GM18909 (cell line): Measurements from ENCODE around the gene NEXMIF.
"Not testable (repeated sequence)": the region's sequence is repeated elsewhere in the genome, so short reads cannot be mapped to it uniquely, and the experiment has no call there.

ENCODE experiments used
- ATAC-seq: cut with Tn5 transposase; IDR thresholded peaks from one replicate; pipeline ENCODE4 v1.9.1; 2021; ENCODE audit warnings: mild to moderate bottlenecking; ENCODE audit not compliant: unreplicated experiment, poor library complexity

NEXMIF gene

GRCh38 chrX:74925225-74926088, at the start of gene NEXMIF:
NEXMIF (minus strand) TSS chrX:74925452.
- ATAC-seq = peak; percentile 68

DNA sequence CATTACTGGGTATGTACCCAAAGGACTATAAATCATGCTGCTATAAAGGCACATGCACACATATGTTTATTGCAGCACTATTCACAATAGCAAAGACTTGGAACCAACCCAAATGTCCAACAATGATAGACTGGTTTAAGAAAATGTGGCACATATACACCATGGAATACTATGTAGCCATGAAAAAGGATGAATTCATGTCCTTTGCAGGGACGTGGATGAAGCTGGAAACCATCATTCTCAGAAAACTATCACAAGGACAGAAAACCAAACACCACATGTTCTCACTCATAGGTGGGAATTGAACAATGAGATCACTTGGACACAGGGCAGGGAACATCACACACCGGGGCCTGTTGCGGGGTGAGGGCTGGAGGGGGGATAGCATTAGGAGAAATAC, 36.7 kb upstream of the NEXMIF start:
- ATAC-seq = not testable (repeated sequence)

DNA sequence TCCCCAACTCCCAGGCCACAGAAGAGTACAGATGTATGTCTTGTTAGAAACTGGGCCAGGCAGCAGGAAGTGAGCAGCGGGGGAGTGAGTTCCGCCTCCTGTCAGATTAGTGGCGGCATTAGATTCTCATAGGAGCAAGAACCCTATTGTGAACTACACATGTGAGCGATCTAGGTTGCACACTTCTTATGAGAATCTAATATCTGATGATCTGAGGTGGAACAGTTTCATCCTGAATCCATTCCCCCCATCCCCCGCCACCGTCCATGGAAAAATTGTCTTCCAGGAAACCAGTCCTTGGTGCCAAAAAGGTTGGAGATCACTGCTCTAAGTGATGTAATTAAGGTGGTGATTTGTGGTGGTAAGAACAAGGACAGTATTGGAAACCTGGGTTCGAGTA, 24.5 kb upstream of the NEXMIF start:
- ATAC-seq = no peak

- no peak for ATAC-seq
Measured at GRCh38 chrX:74940414-74940813, 15.2 kb upstream of the NEXMIF start.

GRCh38 chrX:74931214-74931613, 6.0 kb upstream of the NEXMIF start:
- ATAC-seq = no peak

DNA sequence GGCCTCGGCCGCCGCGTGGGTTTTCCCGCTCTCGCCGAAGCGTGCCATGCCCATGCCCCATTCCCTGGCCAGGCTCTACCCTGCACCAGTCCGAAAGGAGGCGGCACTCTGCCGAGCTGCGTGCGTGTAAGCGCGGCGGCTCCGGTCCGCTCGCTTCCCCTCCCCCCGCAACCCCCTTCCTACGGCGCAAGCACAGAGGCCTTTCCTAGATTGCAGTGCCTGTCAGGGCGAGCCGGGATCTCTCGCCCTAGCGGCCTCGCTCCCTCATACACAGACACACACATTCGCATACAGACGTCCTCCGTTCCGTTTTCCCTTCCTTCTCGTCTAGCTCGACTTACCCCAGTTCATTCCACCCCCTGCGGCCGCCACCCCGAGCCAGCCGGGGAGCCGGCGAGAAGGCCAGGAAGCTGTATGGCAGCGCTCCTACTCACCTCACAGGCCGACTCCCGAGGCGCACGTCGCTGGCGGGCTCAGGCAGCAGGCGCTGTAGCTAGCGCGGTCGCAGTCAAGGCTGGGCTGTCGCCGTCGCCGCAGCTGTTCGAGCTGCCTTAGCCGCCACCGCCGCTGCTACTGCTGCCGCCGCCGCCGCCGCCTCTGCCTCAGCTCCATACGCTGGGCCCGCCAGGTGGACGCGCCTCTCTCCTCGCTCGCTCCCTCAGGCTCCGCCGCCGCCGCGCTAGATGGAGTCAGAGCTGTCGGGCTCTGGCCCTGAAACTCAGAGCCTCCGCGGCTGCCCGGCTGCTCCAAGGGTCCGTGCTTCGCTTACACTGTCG, 615 bp downstream of the NEXMIF start:
- ATAC-seq = peak; percentile 53

GRCh38 chrX:74923942-74924448, 1.3 kb downstream of the NEXMIF start:
- peak; percentile 2 for ATAC-seq

- ATAC-seq = peak; percentile 78
Measured at GRCh38 chrX:74922922-74923543, 2.2 kb downstream of the NEXMIF start.

GRCh38 chrX:74911494-74911893, 13.8 kb downstream of the NEXMIF start:
- ATAC-seq = peak; percentile 61

GRCh38 chrX:74906417-74906816, 18.8 kb downstream of the NEXMIF start:
- ATAC-seq = no peak

- no peak for ATAC-seq
Measured at GRCh38 chrX:74902806-74903205, 22.4 kb downstream of the NEXMIF start.

GRCh38 chrX:74892561-74892960, 32.7 kb downstream of the NEXMIF start:
- no peak for ATAC-seq

DNA sequence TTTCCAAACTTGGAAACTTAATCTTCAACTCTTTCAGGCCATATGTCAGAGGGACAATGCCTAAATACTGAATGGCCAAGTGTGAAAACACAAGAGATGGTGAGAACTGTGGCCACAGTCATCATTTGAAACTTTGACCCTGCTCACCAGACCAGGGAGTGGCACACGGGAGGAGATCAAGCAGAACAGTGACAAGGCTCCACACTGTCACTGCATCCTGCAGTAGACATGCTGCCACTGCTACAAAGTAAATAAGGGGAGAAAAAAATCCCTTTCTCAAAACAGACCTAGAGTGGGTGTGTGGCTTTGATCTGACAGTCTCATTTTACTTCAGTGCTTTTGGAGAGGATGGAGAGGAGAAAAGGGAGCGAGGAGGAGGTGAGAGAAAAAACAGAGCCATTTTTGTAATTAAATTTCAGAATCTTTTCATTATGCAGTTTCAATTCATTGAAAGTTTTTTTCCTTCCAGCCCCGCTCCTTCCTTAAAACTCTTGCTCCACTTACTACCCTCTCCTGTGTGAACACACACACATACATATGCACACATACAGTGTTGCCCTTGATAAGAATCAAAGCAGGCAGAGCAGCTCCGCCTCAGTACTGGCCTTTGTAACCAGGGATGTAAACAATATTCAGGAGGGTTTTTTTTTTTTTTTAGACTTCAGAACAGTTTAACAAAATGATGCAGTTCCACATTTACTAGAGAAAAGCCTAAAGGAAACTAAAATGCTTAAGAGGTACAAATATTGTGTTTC, 34.4 kb downstream of the NEXMIF start:
- ATAC-seq = peak; percentile 98

- not testable (repeated sequence) for ATAC-seq
Measured at GRCh38 chrX:74882383-74882782, 42.9 kb downstream of the NEXMIF start.

DNA sequence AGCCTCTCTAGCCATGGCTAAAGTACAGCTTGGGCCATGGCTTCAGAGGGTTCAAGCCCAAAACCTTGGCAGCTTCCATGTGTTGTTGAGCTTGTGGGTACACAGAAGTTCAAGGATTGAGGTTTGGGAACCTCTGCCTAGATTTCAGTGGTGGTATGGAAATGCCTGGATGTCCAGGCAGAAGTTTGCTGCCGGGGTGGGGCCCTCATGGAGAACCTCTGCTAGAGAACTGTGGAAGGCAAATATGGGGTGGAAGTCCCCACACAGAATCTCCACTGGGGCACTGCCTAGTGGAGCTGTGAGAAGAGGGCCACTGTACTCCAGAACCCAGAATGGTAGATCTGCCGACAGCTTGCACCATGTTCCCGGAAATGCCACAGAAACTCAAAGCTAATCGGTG, 59.5 kb downstream of the NEXMIF start:
- no peak for ATAC-seq

DNA sequence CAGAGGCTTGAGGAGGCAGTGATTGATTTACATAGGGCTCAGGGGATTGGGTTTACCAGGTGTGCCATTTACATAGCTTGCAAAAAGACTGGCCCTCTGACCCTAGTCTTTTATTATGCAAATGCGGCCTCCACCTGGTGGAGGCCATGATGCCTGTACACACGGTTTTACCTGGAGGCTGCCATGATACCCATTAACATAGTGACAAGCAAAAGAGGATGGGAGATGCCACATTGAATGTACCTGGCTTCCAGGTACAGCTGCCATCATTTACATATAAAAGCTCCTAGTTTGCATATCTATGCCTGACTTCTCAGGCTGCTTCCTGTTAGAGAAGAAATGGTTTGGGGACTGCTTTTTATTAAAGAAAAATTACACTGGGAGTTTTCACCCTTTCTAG, 72.0 kb downstream of the NEXMIF start:
- ATAC-seq = no peak

DNA sequence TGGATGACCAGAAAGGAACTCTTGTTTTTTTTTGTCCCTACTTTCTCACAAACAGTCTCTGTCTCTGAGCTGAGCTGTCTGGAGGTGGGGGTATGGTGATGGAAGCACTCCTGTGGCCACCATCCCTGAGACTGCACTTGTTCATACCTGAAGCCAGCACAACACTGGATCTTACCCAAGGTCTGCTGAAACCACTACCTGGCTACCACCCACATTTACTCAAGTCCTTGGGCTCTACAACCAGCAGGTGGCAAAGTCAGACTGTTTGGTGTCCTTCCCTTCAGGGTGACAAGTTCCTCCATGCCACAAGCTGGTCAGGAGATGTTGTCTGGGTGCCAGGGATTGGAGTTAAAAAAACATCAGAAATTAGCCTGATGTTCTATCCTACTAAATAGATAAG, 89.7 kb downstream of the NEXMIF start:
- ATAC-seq = no peak

GRCh38 chrX:74819797-74820196, 105.5 kb downstream of the NEXMIF start:
- ATAC-seq = not testable (repeated sequence)

DNA sequence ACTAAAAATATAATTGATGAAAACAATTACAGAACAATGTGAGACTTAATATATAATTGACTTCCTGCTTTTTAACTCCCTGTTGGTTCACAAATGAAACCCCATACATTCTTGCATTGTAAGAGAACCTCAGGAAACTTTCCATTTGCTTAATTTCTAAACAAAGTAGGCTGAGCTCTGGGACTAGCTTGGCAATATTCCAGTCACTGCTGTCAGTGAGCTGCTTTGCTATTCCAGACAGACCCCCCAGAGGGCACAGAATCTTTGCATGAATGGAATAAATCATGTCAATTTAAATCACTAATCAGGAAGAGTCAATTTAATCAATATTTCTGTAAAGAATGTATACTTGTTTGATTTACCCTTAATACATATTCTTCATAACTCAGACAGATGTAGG, 110.6 kb downstream of the NEXMIF start:
- no peak for ATAC-seq

GRCh38 chrX:74804574-74804973, 120.7 kb downstream of the NEXMIF start:
- no peak for ATAC-seq
